Neuron (in vitro differentiated cells): ENCODE measurements around the gene OR10H1.
"Not testable (repeated sequence)": the region's sequence is repeated elsewhere in the genome, so short reads cannot be mapped to it uniquely, and the experiment has no call there.

ENCODE experiments used
- H2AFZ ChIP-seq: one replicate; pipeline ENCODE4 v1.6.1; 2013; ENCODE audit warnings: low read depth, mild to moderate bottlenecking, inconsistent platforms, low read length, moderate library complexity
- H3K27me3 ChIP-seq: one replicate; pipeline ENCODE4 v1.6.1; 2013; ENCODE audit warnings: low read length; ENCODE audit not compliant: insufficient read depth
- H3K36me3 ChIP-seq: one replicate; pipeline ENCODE4 v1.6.1; 2013; ENCODE audit warnings: low read length; ENCODE audit not compliant: insufficient read depth
- H3K4me1 ChIP-seq: one replicate; pipeline ENCODE4 v1.6.1; 2013; ENCODE audit warnings: low read length; ENCODE audit not compliant: insufficient read depth
- H3K4me3 ChIP-seq: 2 replicates; pipeline ENCODE4 v1.5.1; 2013; ENCODE audit warnings: mild to moderate bottlenecking, low read length, moderate library complexity
- H3K9me3 ChIP-seq: one replicate; pipeline ENCODE4 v1.6.1; 2013; ENCODE audit warnings: low read length

The OR10H1 gene, protein sequence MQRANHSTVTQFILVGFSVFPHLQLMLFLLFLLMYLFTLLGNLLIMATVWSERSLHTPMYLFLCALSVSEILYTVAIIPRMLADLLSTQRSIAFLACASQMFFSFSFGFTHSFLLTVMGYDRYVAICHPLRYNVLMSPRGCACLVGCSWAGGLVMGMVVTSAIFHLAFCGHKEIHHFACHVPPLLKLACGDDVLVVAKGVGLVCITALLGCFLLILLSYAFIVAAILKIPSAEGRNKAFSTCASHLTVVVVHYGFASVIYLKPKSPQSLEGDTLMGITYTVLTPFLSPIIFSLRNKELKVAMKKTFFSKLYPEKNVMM

DNA sequence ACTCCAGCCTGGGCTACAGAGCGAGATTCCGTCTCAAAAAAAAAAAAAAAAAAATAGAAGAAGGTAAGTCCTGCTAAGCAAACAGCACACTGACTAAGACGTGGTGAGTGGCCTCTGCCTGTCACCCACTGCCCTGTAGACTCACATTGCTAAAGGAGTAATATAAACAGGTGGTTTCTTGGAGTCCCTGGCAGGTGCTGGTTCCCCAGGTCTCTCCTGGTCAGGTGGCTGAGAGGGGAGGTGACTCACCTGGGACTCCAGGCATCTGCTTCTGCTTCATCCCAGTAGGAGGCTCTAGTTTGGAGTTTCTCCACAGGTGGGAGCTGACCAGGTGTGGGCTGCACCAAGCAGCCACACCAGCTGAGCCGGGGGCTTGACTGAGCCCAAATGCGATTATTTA lies at the start of gene OR10H1:
Gene OR10H1 (minus strand): TSS at position 359 of the 400 bp plus-strand sequence. CDS start 7,627 bp downstream, outside the sequence.
- Histone ChIP-seq H3K4me3 (no peak within 1 kb of the TSS), H3K36me3 (no peaks in the 10 kb centered on the region), H3K9me3 (no peaks in the 10 kb centered on the region), H3K27me3 (no peaks in the 10 kb centered on the region), H3K4me1 (no peaks in the 10 kb centered on the region), H2AFZ (no peak within 1 kb of the TSS)

DNA sequence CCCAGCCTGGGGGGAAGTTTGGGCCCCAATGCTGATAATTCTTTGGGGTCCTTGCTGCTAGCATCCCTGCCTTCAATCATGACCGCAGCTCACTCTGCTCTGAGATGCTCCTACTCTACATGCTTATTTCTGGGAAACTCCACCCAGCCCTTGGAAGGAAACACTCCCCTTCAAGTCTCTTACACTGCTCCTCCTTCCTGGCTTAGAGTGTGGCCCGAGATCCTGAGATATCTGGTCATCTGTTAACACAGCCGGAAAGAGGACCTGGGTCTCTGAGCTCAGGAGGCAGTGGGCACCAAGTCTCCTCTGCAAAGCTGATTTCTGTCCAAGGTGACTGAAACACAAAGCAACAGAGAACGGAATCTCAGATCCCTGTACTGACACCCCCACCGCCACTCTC lies 49.4 kb upstream of the OR10H1 start:
- Histone ChIP-seq H3K4me1 (no peaks in the 10 kb centered on the region), H3K27me3 (peaks cover 3% of the 10 kb centered on the region), H3K36me3 (no peaks in the 10 kb centered on the region), H3K4me3 (no peak overlapping the region), H2AFZ (no peak overlapping the region), H3K9me3 (no peaks in the 10 kb centered on the region)

DNA sequence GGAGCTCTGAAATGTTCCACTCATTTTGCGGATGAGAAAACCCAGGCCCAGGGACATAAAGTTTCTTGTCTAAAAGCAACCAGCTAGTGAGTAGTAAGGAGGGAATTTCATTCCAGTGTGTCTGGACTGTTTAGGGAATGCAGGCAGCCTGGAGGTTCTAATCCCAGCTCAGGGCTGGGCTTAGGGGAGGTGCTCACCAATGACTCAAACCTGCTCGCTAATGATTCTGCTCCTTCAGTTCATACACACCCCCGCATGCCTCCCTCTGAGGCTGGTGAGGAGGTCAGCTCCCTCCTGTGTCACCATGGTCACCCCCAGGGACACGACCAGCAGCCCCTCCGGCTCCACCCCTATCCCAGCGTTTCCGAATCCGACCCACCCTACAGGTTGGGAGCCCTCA lies 47.8 kb upstream of the OR10H1 start:
- Histone ChIP-seq H3K36me3 (no peaks in the 10 kb centered on the region), H3K4me3 (no peak overlapping the region), H3K9me3 (no peaks in the 10 kb centered on the region)

DNA sequence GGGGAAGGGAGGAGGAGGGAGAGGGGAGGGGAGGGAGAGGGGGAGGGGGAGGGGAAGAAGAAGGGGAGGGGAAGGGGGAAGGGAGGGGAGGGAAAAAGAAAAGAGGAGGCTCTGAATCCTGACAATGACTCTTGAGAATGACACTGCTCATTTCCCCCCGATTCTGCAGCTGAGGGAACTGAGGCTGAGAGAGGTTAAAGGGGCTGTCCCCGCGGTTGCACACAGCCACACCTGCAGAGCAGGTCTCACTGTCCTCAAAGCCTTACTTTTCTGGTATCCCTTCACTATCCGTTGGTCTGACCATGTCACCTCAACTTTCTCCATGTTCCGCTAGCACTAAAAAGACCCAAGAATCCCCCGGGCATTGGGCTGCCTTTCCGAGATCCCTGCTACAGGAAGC lies 47.0 kb upstream of the OR10H1 start:
- no peaks in the 10 kb centered on the region for H3K4me1 ChIP-seq
- H3K27me3 ChIP-seq, result no peaks in the 10 kb centered on the region
- no peaks in the 10 kb centered on the region for H3K36me3 ChIP-seq
- no peaks in the 10 kb centered on the region for H3K9me3 ChIP-seq
- no peak overlapping the region for H2AFZ ChIP-seq
- no peak overlapping the region for H3K4me3 ChIP-seq

More for the DNA sequence above, 47.8 kb upstream of the OR10H1 start:
- peaks cover 3% of the 10 kb centered on the region for H3K27me3 ChIP-seq
- H3K4me1 ChIP-seq, result no peaks in the 10 kb centered on the region
- H2AFZ ChIP-seq, result no peak overlapping the region

DNA sequence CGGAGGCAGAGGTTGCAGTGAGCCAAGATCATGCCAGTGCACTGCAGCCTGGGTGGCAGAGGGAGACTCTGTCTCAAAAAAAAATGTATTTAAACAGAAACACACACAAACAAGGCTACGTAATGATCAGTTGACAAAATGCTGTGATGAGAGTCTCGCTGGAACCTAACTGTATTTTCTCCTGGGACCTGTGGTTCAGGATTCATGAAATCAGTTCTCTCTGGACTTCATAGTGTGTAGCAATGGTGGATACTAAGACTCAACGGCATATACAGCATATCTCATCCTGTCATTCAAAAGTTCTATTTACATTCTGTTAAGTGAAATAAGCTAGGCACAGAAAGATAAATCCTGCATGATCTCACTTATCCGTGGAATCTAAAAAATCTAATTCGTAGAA lies 45.1 kb upstream of the OR10H1 start:
- H3K9me3 ChIP-seq, result no peaks in the 10 kb centered on the region
- no peaks in the 10 kb centered on the region for H3K36me3 ChIP-seq
- H3K4me3 ChIP-seq, result no peak overlapping the region
- H2AFZ ChIP-seq, result no peak overlapping the region
- no peaks in the 10 kb centered on the region for H3K27me3 ChIP-seq
- H3K4me1 ChIP-seq, result no peaks in the 10 kb centered on the region

DNA sequence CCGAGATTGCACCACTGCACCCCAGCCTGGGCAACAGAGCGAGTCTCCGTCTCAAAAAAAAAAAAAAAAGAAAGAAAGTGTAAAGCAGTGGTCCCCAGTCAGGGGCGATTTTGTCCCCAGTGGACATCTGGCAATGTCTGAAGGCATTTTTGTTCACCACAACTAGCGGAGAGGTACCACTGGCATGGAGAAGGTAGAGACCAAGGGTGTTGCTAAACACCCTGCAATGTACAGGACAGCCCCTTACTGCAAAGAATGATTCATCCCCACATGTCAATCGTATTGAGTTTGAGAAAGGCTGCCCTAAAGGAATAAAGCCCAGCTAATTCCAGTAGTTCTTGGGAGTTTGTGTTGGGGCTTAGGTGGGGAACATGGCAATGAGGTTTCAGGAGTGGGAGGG lies 43.7 kb upstream of the OR10H1 start:
- Histone ChIP-seq H3K27me3 (peaks cover 3% of the 10 kb centered on the region), H3K9me3 (no peaks in the 10 kb centered on the region), H3K4me3 (no peak overlapping the region), H3K4me1 (no peaks in the 10 kb centered on the region), H2AFZ (no peak overlapping the region), H3K36me3 (no peaks in the 10 kb centered on the region)

DNA sequence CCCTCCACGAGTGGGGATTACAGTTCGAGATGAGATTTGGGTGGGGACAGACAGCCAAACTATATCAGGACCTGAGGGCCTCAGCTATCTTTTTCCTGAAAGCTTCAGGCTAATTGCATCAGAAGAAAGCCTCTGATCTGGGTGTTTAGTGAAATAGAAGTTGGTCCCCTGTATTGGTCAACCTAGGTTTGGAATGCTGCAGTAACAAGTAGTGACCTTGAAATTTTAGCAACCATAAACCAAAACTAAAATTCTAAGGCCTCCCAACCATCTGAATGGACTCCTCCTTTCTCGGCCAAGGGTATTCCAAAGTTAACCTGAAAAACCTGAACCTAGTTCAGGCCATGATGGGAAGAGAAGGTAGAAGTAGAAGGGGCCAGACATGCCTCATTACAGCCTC lies 34.9 kb upstream of the OR10H1 start:
- H3K4me3 ChIP-seq, result no peak overlapping the region
- peaks cover 9% of the 10 kb centered on the region for H3K27me3 ChIP-seq
- H3K4me1 ChIP-seq, result no peaks in the 10 kb centered on the region
- no peaks in the 10 kb centered on the region for H3K9me3 ChIP-seq
- H3K36me3 ChIP-seq, result no peaks in the 10 kb centered on the region
- no peak overlapping the region for H2AFZ ChIP-seq

DNA sequence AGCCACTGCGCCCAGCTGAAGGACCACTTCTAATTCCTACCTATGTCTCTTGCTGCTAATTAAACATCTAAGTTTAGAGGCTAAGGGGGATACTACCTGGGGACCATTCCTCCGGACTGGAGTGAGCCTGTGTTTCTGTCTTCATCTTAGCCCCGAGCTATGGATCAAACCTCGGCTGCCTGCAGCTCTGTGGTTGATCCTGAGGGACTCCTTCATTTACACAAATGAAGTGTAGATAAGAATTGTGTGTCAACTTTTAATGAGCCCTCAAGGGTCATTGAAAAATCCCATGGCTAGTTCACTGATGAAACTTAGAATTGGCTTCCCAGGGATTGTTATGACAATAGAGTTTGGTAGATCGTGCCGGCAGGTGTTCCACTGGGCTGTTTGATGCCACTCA lies 31.5 kb upstream of the OR10H1 start:
- Histone ChIP-seq H3K4me3 (no peak overlapping the region), H3K4me1 (no peaks in the 10 kb centered on the region), H2AFZ (no peak overlapping the region), H3K9me3 (no peaks in the 10 kb centered on the region), H3K36me3 (no peaks in the 10 kb centered on the region), H3K27me3 (peaks cover 6% of the 10 kb centered on the region)

DNA sequence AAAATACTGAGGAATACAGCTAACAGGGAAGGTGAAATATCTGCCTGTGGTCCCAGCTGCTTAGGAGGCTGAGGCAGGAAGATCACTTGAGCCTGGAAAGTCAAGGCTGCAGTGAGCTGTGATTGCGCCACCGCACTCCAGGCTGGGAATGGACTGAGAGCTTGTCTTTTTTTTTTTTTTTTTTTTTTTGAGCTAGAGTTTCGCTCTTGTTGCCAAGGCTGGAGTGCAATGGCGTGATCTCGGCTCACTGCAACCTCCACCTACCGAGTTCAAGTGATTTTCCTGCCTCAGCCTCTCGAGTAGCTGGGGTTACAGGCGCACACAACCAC lies 28.4 kb upstream of the OR10H1 start:
- H3K9me3 ChIP-seq, H3K27me3 ChIP-seq, H3K4me1 ChIP-seq, H3K4me3 ChIP-seq, H3K36me3 ChIP-seq, H2AFZ ChIP-seq: not testable (repeated sequence)

DNA sequence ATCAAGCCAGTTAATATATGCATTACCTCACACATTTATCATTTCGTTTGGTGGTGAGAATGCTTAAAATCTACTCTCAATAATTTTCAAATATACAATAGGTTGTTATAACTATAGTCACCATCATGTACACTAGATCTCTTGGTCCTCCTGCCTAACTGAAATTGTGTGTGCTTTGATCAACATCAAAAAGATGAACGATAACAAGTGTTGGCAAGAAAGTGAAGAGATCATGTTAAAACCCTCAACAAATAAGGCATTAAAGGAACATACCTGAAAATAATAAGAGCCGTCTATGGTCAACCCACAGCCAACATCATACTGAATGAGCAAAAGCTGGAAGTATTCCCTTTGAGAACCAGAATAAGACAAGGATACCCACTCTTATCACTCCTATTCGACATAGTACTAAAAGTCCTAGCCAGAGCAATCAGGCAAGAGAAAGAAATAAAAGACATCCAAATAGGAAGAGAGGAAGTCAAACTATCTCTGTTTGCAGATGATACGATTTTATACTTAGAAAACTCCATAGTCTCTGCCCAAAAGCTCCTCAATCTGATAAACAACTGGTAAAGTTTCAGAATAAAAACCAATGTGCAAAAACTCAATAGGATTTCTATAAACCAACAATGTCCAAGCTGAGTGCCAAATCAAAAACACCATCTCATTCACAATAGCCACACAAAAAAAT lies 27.9 kb upstream of the OR10H1 start:
- H3K36me3 ChIP-seq, result no peaks in the 10 kb centered on the region

DNA sequence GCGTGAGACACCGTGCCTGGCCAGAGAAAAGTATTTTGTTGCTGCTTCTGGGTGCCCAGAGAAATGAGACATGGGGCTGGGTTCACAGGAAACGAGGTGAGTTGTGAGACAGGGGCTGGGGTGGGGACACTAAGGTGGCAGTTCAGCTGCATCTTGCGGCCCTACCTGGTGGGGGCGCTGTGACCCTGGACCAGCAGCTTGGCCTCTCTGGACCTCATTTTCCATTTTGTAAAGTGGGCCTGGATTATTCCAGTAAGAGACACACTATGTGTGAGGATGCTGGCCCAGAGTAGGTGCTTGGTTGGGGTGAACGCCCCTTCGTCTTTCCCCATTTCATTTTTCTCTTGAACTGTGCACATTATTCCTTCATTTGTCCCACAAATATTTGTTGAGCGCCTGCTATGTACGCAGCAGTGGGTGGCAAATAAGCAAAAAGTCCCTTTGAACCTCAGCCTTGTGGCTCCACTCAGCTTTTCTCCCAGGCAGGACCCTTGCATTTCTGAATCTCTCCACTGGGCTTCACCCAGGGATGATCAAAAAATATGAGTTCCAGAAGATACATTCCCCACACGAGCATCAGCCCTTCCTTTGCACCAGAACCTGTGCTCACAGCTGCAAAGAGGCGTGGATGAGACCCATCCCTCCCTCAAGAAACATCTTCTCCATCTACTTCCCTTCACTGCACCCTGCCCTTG lies 26.6 kb upstream of the OR10H1 start:
- no peaks in the 10 kb centered on the region for H3K4me1 ChIP-seq
- peaks cover 6% of the 10 kb centered on the region for H3K27me3 ChIP-seq
- H3K9me3 ChIP-seq, result no peaks in the 10 kb centered on the region

More for the DNA sequence above, 27.9 kb upstream of the OR10H1 start:
- Histone ChIP-seq H3K9me3 (no peaks in the 10 kb centered on the region), H3K27me3 (peaks cover 6% of the 10 kb centered on the region), H3K4me3 (no peak overlapping the region), H3K4me1 (no peaks in the 10 kb centered on the region), H2AFZ (no peak overlapping the region)

DNA sequence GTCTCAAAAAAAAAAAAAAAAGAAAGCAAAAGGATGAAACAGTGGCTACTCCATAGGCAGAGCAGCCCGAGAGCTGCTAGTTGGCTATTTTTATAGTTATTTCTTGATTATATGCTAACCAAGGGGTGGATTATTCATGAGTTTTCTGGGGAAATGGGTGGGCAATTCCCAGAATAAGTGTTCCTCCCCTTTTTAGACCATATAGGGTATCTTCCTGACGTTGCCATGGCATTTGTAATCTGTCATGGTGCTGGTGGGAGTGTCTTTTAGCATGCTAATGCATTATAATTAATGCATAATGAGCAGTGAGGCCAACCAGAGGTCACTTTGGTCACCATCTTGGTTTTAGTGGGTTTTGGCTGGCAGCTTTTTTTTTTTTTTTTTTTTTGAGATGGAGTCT lies 25.4 kb upstream of the OR10H1 start:
- Histone ChIP-seq H2AFZ (no peak overlapping the region), H3K4me1 (no peaks in the 10 kb centered on the region), H3K4me3 (no peak overlapping the region), H3K9me3 (no peaks in the 10 kb centered on the region), H3K27me3 (peaks cover under 1% of the 10 kb centered on the region), H3K36me3 (no peaks in the 10 kb centered on the region)

More for the DNA sequence above, 26.6 kb upstream of the OR10H1 start:
- Histone ChIP-seq H3K36me3 (no peaks in the 10 kb centered on the region), H3K4me3 (no peak overlapping the region), H2AFZ (no peak overlapping the region)

DNA sequence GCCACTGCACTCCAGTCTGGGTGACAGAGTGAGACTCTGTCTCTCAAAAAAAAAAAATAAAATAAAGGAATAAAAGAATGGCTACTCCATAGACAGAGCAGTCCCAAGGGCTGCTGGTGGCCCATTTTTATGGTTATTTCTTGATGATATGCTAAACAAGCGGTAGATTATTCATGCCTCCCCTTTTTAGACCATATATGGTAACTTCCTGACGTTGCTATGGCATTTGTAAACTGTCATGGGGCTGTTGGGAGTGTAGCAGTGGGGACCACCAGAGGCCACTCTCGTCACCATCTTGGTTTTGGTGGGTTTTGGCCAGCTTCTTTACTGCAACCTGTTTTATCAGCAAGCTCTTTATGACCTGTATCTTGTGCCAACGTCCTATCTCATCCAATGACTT lies 24.4 kb upstream of the OR10H1 start:
- H3K4me1 ChIP-seq, H3K9me3 ChIP-seq, H3K4me3 ChIP-seq, H3K27me3 ChIP-seq, H3K36me3 ChIP-seq, H2AFZ ChIP-seq: not testable (repeated sequence)
